ENCODE measurements around the gene SARS1. TPM values are rescaled to one million over a fixed set of nuclear protein-coding genes. Genes with fewer than 3 reads are reported as not detected.

The SARS1 gene
- total RNA-seq, 1 donor from 2014 or later = 80.0 TPM

- ATAC-seq = no peak
- DNase-seq (ENCODE audit: low spot score) = no peak
These were observed 46.2 kb downstream of the SARS1 start for GRCh38 chr1:109259674-109260557.

- DNase-seq (ENCODE audit: low spot score) (no peak), ATAC-seq (no peak)
These were observed 47.3 kb downstream of the SARS1 start for GRCh38 chr1:109261006-109261405.

GRCh38 chr1:109261578-109261977, 47.9 kb downstream of the SARS1 start:
- no peak for DNase-seq (ENCODE audit: low spot score)

DNA sequence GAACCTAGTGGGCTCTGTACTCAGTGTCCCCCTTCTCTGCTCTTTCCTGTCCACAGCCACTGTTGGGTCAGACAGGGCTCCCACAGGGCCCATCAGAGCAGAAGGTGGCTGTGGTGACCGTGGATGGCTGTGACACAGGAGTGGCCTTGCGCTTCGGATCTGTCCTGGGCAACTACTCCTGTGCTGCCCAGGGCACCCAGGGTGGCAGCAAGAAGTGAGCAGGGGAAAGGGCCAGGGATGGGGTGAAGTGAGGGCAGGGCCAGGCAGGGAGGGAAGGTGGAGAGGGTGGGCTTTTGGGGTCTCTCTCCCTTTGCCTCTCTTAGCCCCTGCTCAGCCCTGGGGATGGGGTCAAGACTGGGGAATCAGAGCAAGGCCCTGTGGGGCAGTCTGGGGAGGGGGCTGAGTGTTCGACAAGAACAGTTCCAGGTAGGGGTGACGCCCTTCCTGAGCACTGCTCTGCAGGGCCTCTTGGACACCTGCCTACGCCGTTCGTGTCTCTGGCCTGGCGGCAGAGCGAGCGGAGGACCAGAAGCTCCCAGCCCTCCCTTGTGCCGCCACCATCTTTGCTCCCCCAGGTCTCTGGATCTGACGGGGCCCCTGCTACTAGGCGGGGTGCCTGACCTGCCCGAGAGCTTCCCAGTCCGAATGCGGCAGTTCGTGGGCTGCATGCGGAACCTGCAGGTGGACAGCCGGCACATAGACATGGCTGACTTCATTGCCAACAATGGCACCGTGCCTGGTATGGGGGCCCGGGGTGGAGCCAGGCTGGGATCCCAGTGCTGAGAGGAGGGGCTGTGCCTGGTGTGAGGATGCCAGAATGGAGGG, 48.7 kb downstream of the SARS1 start:
- no peak for ATAC-seq
- no peak for DNase-seq (ENCODE audit: low spot score)

More at GRCh38 chr1:109261578-109261977, 47.9 kb downstream of the SARS1 start:
- ATAC-seq = no peak

GRCh38 chr1:109263234-109263596, 49.5 kb downstream of the SARS1 start:
- ATAC-seq (no peak), DNase-seq (ENCODE audit: low spot score) (no peak)

DNA sequence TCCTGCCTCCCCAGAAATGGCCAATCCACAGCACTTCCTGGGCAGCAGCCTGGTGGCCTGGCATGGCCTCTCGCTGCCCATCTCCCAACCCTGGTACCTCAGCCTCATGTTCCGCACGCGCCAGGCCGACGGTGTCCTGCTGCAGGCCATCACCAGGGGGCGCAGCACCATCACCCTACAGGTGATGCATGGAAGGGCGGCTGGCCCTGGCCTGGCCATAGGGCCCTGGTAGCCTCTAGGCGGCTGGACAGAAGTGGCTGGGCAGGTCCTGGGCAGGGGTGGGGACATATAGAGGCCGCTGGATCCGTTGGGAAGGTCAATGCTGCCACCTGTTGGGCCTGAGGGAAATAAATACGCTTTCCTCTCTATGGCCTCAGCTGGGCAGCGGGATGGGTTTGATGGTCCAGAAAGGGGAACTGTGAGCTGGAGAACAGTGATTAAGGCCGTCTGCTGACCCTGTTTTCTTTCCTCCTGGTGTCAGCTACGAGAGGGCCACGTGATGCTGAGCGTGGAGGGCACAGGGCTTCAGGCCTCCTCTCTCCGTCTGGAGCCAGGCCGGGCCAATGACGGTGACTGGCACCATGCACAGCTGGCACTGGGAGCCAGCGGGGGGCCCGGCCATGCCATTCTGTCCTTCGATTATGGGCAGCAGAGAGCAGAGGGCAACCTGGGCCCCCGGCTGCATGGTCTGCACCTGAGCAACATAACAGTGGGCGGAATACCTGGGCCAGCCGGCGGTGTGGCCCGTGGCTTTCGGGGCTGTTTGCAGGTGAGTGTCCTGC, 50.1 kb downstream of the SARS1 start:
- ATAC-seq (peak; percentile 99), DNase-seq (ENCODE audit: low spot score) (peak; percentile 93)

GRCh38 chr1:109264379-109264755, 50.6 kb downstream of the SARS1 start:
- no peak for ATAC-seq
- no peak for DNase-seq (ENCODE audit: low spot score)

DNA sequence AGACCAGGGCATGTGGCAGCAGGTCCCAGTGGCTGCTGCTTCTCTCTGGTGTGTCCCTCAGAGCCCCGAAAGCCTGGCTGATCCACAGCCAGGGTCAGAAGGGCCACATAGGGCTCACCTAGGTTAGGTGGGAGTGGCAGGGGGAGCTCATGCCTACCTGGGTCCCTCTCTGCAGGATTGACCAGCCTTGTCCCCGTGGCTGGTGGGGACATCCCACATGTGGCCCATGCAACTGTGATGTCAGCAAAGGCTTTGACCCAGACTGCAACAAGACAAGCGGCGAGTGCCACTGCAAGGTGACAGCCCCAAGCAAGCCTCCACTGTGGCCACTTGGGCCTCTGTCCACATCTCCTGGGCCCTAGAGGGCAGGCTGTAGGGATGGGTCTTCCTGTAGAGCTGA, 51.3 kb downstream of the SARS1 start:
- no peak for DNase-seq (ENCODE audit: low spot score)

DNA sequence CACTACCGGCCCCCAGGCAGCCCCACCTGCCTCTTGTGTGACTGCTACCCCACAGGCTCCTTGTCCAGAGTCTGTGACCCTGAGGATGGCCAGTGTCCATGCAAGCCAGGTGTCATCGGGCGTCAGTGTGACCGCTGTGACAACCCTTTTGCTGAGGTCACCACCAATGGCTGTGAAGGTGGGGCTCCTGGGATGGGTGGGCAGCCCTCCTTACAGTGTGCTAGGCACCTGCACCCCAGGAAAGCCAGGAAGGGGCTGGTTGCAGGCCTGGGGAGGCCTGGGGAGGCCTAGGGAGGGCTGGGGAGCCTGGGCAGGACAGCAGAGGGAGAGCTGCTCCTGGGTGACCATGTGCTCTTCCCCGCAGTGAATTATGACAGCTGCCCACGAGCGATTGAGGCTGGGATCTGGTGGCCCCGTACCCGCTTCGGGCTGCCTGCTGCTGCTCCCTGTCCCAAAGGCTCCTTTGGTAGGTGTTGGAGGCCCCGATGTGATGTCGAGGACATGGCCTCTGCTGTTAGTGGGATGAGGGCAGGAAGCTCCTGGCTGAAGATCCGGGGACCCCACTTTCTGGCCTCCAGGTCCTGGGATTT, 52.1 kb downstream of the SARS1 start:
- ATAC-seq (no peak), DNase-seq (ENCODE audit: low spot score) (no peak)

More for the DNA sequence above, 51.3 kb downstream of the SARS1 start:
- ATAC-seq = no peak

GRCh38 chr1:109266965-109267364, 53.2 kb downstream of the SARS1 start:
- ATAC-seq = no peak
- DNase-seq (ENCODE audit: low spot score) = no peak

DNA sequence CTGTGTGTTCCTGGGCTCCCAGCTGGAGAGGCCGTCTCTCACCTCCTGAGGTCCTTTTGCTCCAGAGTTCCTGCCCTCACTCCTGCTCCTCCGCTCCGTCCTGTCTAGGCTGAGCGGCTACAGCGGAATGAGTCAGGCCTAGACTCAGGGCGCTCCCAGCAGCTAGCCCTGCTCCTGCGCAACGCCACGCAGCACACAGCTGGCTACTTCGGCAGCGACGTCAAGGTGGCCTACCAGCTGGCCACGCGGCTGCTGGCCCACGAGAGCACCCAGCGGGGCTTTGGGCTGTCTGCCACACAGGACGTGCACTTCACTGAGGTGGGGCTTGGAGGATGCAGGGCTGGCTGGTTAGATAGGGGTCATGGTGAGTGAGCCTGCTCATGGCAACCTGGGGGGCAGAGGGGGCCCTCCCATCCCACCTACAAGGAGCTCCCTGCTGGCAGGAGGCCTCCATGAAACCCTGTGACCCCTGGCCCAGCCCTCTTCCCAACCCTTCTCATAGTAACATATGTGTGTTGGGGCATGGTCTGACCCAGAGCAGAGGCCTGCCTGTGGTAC, 54.1 kb downstream of the SARS1 start:
- DNase-seq (ENCODE audit: low spot score) (no peak), ATAC-seq (no peak)

DNA sequence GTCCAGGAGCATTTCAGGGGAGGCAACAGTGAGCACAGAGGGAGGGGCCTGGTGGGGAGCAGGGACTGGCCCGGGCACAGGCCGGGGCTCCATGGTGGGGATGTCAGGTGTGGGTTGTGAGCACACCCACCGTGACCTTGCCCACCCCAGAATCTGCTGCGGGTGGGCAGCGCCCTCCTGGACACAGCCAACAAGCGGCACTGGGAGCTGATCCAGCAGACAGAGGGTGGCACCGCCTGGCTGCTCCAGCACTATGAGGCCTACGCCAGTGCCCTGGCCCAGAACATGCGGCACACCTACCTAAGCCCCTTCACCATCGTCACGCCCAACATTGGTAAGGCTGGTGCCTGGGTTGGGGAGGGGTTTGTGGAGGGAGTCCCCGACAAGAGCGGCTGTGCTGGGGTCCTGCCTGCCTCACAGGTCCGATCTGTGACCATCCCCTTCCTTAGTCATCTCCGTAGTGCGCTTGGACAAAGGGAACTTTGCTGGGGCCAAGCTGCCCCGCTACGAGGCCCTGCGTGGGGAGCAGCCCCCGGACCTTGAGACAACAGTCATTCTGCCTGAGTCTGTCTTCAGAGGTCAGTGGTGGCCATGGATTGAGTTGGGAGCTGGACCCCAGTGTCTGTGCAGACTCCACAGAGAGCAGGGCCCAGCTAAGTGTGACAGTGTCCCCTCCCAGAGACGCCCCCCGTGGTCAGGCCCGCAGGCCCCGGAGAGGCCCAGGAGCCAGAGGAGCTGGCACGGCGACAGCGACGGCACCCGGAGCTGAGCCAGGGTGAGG, 54.9 kb downstream of the SARS1 start:
- DNase-seq (ENCODE audit: low spot score) (no peak), ATAC-seq (no peak)

GRCh38 chr1:109269212-109269980, 55.7 kb downstream of the SARS1 start:
- ATAC-seq = no peak
- DNase-seq (ENCODE audit: low spot score) = no peak

DNA sequence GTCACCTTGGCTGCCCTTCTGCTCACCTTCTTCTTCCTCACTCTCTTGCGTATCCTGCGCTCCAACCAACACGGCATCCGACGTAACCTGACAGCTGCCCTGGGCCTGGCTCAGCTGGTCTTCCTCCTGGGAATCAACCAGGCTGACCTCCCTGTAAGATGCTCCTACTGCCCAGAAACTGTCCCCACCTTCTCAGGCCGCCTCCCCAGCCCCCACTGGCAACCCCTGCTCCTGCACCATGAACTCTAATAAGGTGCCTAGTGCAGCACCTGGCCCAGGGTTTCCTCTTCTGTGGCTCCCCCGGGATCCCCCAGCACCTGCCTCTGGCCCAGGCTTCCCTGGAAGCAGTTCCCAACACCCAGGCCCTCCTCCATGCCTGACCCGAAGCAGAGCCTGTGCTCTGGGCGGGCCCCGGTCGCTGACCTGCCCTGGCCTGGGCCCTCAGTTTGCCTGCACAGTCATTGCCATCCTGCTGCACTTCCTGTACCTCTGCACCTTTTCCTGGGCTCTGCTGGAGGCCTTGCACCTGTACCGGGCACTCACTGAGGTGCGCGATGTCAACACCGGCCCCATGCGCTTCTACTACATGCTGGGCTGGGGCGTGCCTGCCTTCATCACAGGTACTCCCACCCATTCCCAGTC, 56.4 kb downstream of the SARS1 start:
- ATAC-seq (peak; percentile 43), DNase-seq (ENCODE audit: low spot score) (no peak)

GRCh38 chr1:109270623-109271317, 57.1 kb downstream of the SARS1 start:
- no peak for DNase-seq (ENCODE audit: low spot score)
- no peak for ATAC-seq

DNA sequence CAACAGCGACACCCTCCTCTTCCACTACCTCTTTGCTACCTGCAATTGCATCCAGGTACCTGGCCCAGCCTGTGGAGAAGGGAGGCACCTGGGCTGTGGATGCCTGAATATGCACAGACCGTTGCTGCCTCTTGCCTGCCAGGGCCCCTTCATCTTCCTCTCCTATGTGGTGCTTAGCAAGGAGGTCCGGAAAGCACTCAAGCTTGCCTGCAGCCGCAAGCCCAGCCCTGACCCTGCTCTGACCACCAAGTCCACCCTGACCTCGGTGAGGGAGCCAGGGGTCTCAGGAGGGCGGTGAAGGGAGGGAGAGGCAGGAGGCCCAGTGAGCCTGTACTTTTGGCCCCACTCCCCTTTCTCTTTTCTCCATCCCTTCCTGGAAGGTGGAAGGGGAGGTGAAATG, 57.7 kb downstream of the SARS1 start:
- ATAC-seq = no peak
- DNase-seq (ENCODE audit: low spot score) = no peak

- no peak for ATAC-seq
- no peak for DNase-seq (ENCODE audit: low spot score)
These were observed 58.5 kb downstream of the SARS1 start for GRCh38 chr1:109272021-109272799.
